Left ventricle myocardium inferior (tissue), 1 donor: ENCODE data around the gene VLDLR. TPM values are rescaled to one million over a fixed set of nuclear protein-coding genes. Genes with fewer than 3 reads are reported as not detected.

Experiments used
- DNase-seq: peaks from one replicate; pipeline ENCODE4 v3.0.0-alpha.2; 2020
- H3K27ac ChIP-seq: fragments of 200-600 bp; replicated peaks from 2 replicates; pipeline ENCODE4 v1.8.0; 2021
- H3K27me3 ChIP-seq: fragments of 200-600 bp; 2 replicates; pipeline ENCODE4 v1.8.0; 2021; ENCODE audit warnings: low read depth
- H3K36me3 ChIP-seq: fragments of 200-600 bp; 2 replicates; pipeline ENCODE4 v1.8.0; 2021
- H3K4me1 ChIP-seq: fragments of 200-600 bp; 2 replicates; pipeline ENCODE4 v1.8.0; 2021
- H3K4me3 ChIP-seq: fragments of 200-600 bp; 2 replicates; pipeline ENCODE4 v1.8.0; 2021; ENCODE audit warnings: mild to moderate bottlenecking, moderate library complexity
- H3K9me3 ChIP-seq: fragments of 200-600 bp; replicated peaks from 2 replicates; pipeline ENCODE4 v1.8.0; 2021
- intact Hi-C: fragments of 100-400 bp; cut with micrococcal nuclease; formaldehyde crosslinking; loops from one replicate; pipeline ENCODE4 v1.11.0; 2022
- total RNA-seq: library from RNA; stranded (reverse); fragmentation: NEBNext Ultra II Directional; extraction: Animal tissue kit (Norgen Biotek cat#: 25700); gene quantifications from one replicate; pipeline ENCODE4 v1.2.1, GENCODE V29; 2021
- TF ChIP-seq, protein P1 (sequence below): fragments of 200-600 bp; IDR thresholded peaks from 2 replicates; pipeline ENCODE4 v1.8.0; 2021; ENCODE audit warnings: antibody characterized with exemption, mild to moderate bottlenecking, borderline replicate concordance
- donor health status: DM: no; HTN: yes; CAD: no; lungs with severe emphysema.

VLDLR gene
- total RNA-seq, 1 donor from 2014 or later, result 144 TPM

DNA sequence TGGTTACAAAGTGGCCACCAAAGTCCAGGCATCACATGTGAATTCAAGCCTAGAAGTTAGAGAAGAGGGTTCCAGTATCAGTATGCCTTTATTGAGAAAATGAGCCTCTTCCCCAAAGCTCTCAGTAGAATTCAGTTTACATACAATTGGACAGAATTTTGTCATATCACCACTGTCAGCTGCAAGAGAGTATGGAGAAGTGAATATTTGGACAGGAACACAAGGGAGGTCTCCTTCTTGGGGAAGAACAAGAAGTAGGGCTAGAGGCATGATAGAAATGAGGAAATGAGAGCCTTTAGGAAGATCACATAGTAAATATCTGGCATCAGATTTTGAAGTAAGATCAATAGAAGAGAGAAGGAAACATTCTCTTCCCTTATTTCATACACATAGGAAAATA lies 27.8 kb upstream of the VLDLR start:
- H3K36me3 ChIP-seq, result no peaks in the 10 kb centered on the region
- DNase-seq, result no peak
- peaks cover 22% of the 10 kb centered on the region for H3K9me3 ChIP-seq
- no peak overlapping the region for H3K4me3 ChIP-seq
- TF ChIP-seq, protein P1, sequence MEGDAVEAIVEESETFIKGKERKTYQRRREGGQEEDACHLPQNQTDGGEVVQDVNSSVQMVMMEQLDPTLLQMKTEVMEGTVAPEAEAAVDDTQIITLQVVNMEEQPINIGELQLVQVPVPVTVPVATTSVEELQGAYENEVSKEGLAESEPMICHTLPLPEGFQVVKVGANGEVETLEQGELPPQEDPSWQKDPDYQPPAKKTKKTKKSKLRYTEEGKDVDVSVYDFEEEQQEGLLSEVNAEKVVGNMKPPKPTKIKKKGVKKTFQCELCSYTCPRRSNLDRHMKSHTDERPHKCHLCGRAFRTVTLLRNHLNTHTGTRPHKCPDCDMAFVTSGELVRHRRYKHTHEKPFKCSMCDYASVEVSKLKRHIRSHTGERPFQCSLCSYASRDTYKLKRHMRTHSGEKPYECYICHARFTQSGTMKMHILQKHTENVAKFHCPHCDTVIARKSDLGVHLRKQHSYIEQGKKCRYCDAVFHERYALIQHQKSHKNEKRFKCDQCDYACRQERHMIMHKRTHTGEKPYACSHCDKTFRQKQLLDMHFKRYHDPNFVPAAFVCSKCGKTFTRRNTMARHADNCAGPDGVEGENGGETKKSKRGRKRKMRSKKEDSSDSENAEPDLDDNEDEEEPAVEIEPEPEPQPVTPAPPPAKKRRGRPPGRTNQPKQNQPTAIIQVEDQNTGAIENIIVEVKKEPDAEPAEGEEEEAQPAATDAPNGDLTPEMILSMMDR, result no peak
- no peaks in the 10 kb centered on the region for H3K4me1 ChIP-seq
- H3K27me3 ChIP-seq, result no peaks in the 10 kb centered on the region
- no peak overlapping the region for H3K27ac ChIP-seq
- intact Hi-C loops, result no loop called here

DNA sequence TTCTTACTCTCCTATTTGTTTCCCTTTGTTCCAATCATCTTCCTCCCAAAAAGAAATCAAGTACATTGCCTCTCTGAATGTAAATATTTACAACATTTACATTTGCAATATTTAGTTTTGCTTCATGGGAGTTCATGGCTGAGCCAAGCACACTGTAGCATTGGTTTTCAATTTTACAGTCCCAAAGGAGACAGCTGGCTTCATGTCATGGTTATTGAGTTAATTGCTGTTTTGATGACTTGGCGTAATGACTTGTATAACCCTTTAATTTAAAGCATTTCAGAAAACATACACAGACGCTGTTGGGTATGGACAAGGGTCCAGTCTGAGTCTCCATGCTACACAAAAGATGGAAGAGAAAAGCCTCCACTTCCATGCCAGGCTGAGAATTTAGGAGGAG lies 25.6 kb upstream of the VLDLR start:
- TF ChIP-seq, protein P1, result no peak
- peaks cover 22% of the 10 kb centered on the region for H3K9me3 ChIP-seq
- no peak overlapping the region for H3K4me3 ChIP-seq
- no peak overlapping the region for H3K27ac ChIP-seq
- H3K4me1 ChIP-seq, result no peaks in the 10 kb centered on the region
- H3K27me3 ChIP-seq, result no peaks in the 10 kb centered on the region
- intact Hi-C loops, result no loop called here
- DNase-seq, result no peak
- no peaks in the 10 kb centered on the region for H3K36me3 ChIP-seq

DNA sequence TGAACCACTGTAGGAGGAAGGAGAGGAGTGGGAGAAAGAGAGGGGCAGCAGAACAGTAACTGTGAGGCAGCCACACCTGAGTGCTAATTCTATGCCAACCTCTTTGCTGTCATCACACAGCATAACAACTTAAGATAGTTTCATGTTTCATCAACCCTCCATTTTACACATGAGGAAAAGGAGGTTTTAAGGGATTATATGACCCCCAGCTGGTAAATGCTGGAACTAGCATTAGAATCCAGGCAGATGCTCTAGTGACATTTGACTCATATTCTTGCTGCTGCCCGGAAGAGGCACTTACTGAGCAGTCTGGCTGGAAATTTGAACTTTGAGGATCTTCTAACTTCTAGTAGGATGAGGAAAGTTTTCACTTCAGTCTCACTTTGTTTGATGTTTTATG lies 24.1 kb upstream of the VLDLR start:
- no peak overlapping the region for H3K27ac ChIP-seq
- no peak for DNase-seq
- TF ChIP-seq, protein P1, result no peak
- no peak overlapping the region for H3K4me3 ChIP-seq
- H3K9me3 ChIP-seq, result peaks cover 10% of the 10 kb centered on the region
- H3K4me1 ChIP-seq, result peaks cover 10% of the 10 kb centered on the region
- no peaks in the 10 kb centered on the region for H3K36me3 ChIP-seq
- intact Hi-C loops, result no loop called here
- H3K27me3 ChIP-seq, result no peaks in the 10 kb centered on the region

DNA sequence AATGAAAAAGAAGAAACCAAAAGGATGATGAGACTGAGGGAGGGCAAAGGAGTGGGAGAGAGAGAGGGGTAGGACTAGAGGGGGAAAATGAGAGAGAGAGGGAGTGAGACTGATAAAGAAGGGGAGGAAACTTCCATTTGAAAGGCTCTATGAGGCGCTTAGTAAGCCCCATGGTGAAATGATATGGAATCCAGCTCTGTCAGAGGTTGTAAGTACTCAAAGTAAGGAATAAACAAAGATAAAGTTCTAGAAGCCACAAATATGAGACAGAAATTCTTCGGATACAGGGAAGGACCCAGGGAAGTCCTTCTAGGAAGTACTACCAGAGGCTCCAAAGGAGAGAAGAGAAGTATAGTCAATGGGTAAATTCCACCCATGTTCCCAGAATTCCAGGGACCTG lies 21.7 kb upstream of the VLDLR start:
- Histone ChIP-seq H3K4me1 (peaks cover 23% of the 10 kb centered on the region), H3K27ac (no peak overlapping the region), H3K36me3 (no peaks in the 10 kb centered on the region), H3K9me3 (no peaks in the 10 kb centered on the region), H3K4me3 (no peak overlapping the region), H3K27me3 (no peaks in the 10 kb centered on the region)
- DNase-seq, result no peak
- intact Hi-C loops, result no loop called here
- TF ChIP-seq, protein P1, result no peak

DNA sequence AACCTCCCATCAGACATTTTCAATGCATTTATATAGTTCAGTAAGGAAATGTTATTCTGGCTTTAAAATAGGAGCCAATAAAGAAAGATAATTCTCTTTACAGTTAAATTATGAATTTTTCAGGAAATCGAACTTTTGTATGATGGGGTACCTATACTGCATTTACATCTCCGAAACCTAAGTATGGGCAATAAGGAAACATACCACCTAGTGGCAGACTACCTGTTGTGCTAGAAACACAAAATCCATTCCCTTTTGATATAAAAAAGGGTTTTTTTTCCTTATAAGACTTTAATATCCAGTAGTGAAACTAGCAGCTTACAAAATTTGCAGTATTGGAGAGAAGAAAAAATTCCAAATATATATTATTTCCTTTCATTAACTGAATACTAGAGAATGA lies 21.3 kb upstream of the VLDLR start:
- no peak overlapping the region for H3K4me3 ChIP-seq
- peaks cover 23% of the 10 kb centered on the region for H3K4me1 ChIP-seq
- no peaks in the 10 kb centered on the region for H3K27me3 ChIP-seq
- TF ChIP-seq, protein P1, result peak; percentile 26
- H3K27ac ChIP-seq, result no peak overlapping the region
- intact Hi-C loops, result no loop called here
- no peak for DNase-seq
- H3K36me3 ChIP-seq, result no peaks in the 10 kb centered on the region
- H3K9me3 ChIP-seq, result no peaks in the 10 kb centered on the region
